Measurements from ENCODE around the gene MEI4. TPM values are rescaled to one million over a fixed set of nuclear protein-coding genes. Genes with fewer than 3 reads are reported as not detected.

The MEI4 gene
- total RNA-seq, 1 experiment from 2014 or later: 0.20 TPM

- TF ChIP-seq ZNF512 (CRISPR knock-in tag; IDR thresholded peaks at IDR 0.05; ENCODE audit: borderline replicate concordance) (no peak), NFE2L1 (CRISPR knock-in tag; IDR thresholded peaks at IDR 0.05) (no peak)
Observed at GRCh38 chr6:77778527-77778926, 125.7 kb downstream of the MEI4 start (continued).

GRCh38 chr6:77786935-77787629 is 134.2 kb downstream of the MEI4 start:
- ChIA-PET POLR2A (no interaction called here), CTCF (no interaction called here)
- Mint-ChIP-seq H3K27ac (no peak overlapping the region), H3K4me1 (no peaks in the 10 kb centered on the region), H3K4me3 (no peak overlapping the region), H3K9me3 (peaks cover 16% of the 10 kb centered on the region), H3K36me3 (peaks cover 9% of the 10 kb centered on the region), H3K27me3 (ENCODE audit: low read depth) (no peaks in the 10 kb centered on the region)
- ATAC-seq (peak; percentile 66), DNase-seq (ENCODE audit: low spot score) (no peak)
- TF ChIP-seq GABPB1 (CRISPR knock-in tag; IDR thresholded peaks at IDR 0.05) (no peak), ZNF532 (CRISPR knock-in tag; IDR thresholded peaks at IDR 0.05; ENCODE audit: borderline replicate concordance) (no peak), IRF1 (CRISPR knock-in tag; IDR thresholded peaks at IDR 0.05) (no peak), SMAD4 (CRISPR knock-in tag; IDR thresholded peaks at IDR 0.05) (no peak), RELA (CRISPR knock-in tag; IDR thresholded peaks at IDR 0.05; ENCODE audit: borderline replicate concordance) (no peak), ZMAT4 (CRISPR knock-in tag; IDR thresholded peaks at IDR 0.05) (no peak), AFF4 (CRISPR knock-in tag; IDR thresholded peaks at IDR 0.05; ENCODE audit: borderline replicate concordance) (no peak), JUN (CRISPR knock-in tag; IDR thresholded peaks at IDR 0.05) (no peak), CTCF (IDR thresholded peaks at IDR 0.05) (no peak), ZNF512 (CRISPR knock-in tag; IDR thresholded peaks at IDR 0.05; ENCODE audit: borderline replicate concordance) (no peak), ZNF317 (CRISPR knock-in tag; IDR thresholded peaks at IDR 0.05; ENCODE audit: borderline replicate concordance, low read depth) (no peak), NFE2L1 (CRISPR knock-in tag; IDR thresholded peaks at IDR 0.05) (no peak), ATF1 (CRISPR knock-in tag; IDR thresholded peaks at IDR 0.05) (no peak), ZNF416 (CRISPR knock-in tag; IDR thresholded peaks at IDR 0.05) (no peak), TEAD4 (CRISPR knock-in tag; IDR thresholded peaks at IDR 0.05) (no peak), EMX1 (CRISPR knock-in tag; IDR thresholded peaks at IDR 0.05) (no peak), CDX4 (CRISPR knock-in tag; IDR thresholded peaks at IDR 0.05; ENCODE audit: borderline replicate concordance) (no peak), FOXK1 (CRISPR knock-in tag; IDR thresholded peaks at IDR 0.05) (no peak), ESRRA (CRISPR knock-in tag; IDR thresholded peaks at IDR 0.05; ENCODE audit: borderline replicate concordance) (no peak)

Measured in WTC11 (cell line).